H1 (cell line): ENCODE measurements around the gene RAD52. TPM values are rescaled to one million over a fixed set of nuclear protein-coding genes. Genes with fewer than 3 reads are reported as not detected.

Experiments
- BRCA1 ChIP-seq: IDR thresholded peaks from 2 replicates; pipeline ENCODE4 v1.6.1; 2012; ENCODE audit warnings: low read depth, low read length, improper control_type of control experiment
- CTBP2 ChIP-seq: IDR thresholded peaks from 2 replicates; pipeline ENCODE4 v1.7.0; 2011; ENCODE audit warnings: borderline replicate concordance, mild to moderate bottlenecking, moderate library complexity, mixed read lengths, low read length; ENCODE audit not compliant: insufficient read depth, insufficient read length
- GABPA ChIP-seq: IDR thresholded peaks from 2 replicates; pipeline ENCODE4 v1.6.1; 2011; ENCODE audit warnings: mild to moderate bottlenecking, low read length, moderate library complexity, borderline replicate concordance; ENCODE audit not compliant: insufficient read depth
- SAP30 ChIP-seq: fragments of 300-600 bp; sonication (generic); IDR thresholded peaks from 2 replicates; pipeline ENCODE4 v1.7.1; 2012; ENCODE audit warnings: low read length, moderate library complexity, mild to moderate bottlenecking, inconsistent platforms; ENCODE audit not compliant: insufficient read depth, insufficient replicate concordance
- SIN3A ChIP-seq, 2 experiments: IDR thresholded peaks in 1 of 2; conservative IDR thresholded peaks in 1 of 2; 2 replicates each; pipeline ENCODE4 v1.6.1; 2011 to 2012; ENCODE audit warnings: low read length in 2 of 2, improper control_type of control experiment in 1 of 2, low read depth in 1 of 2, mild to moderate bottlenecking in 1 of 2
- ZNF274 ChIP-seq: IDR thresholded peaks from 2 replicates; pipeline ENCODE4 v1.7.0; 2012; ENCODE audit warnings: low read length, borderline replicate concordance; ENCODE audit errors: extremely low read depth
- polyA plus RNA-seq, 7 experiments: library from polyadenylated mRNA; depleted of rRNA in 3 of 7; stranded (reverse) in 5 of 7; unstranded in 2 of 7; fragments of >200 nt in 5 of 7; fragments of 200-250 nt in 2 of 7; gene quantifications; 1 replicate in 5 of 7; 2 replicates in 1 of 7; 4 replicates in 1 of 7; pipeline versions ENCODE4 v1.2.1 to v1.2.3, GENCODE V29; 2011 to 2013; ENCODE audit warnings: missing spikeins in 2 of 7, mixed read lengths in 2 of 7
- total RNA-seq: library from RNA; stranded (reverse); fragmentation: NEBNext Ultra II Directional; extraction: Animal tissue kit (Norgen Biotek cat#: 25700); gene quantifications from 2 replicates; pipeline ENCODE4 v1.2.1, GENCODE V29; 2021
- TF ChIP-seq, protein P1 (sequence below): IDR thresholded peaks from 2 replicates; pipeline ENCODE4 v1.6.1; 2011; ENCODE audit warnings: low read length, improper control_type of control experiment

The RAD52 gene
- total and polyA plus RNA-seq, 2 of the 8 experiments (the other 6 are each of a cell fraction or from before 2014, with no cell fraction given): 12.5 to 14.3 TPM

DNA sequence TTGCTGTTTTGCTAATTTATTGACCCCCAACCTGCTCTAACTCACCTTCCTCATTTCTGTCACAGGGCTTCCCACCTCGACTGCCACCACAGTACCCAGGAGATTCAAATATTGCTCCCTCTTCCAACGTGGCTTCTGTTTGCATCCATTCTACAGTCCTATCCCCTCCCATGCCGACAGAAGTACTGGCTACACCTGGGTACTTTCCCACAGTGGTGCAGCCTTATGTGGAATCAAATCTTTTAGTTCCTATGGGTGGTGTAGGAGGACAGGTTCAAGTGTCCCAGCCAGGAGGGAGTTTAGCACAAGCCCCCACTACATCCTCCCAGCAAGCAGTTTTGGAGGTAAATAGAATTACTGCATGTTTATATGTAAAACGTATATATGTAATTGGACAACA lies 68.8 kb downstream of the RAD52 start (continued):
- TF ChIP-seq, protein P1, sequence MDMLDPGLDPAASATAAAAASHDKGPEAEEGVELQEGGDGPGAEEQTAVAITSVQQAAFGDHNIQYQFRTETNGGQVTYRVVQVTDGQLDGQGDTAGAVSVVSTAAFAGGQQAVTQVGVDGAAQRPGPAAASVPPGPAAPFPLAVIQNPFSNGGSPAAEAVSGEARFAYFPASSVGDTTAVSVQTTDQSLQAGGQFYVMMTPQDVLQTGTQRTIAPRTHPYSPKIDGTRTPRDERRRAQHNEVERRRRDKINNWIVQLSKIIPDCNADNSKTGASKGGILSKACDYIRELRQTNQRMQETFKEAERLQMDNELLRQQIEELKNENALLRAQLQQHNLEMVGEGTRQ: no peak
- TF ChIP-seq SAP30 (no peak), SIN3A (conservative IDR thresholded peaks at IDR 0.05 in 1 of 2, IDR thresholded peaks at IDR 0.05 in 1 of 2; ENCODE audit: low read depth in 1 of 2, low read length in 2 of 2) (no peak), GABPA (no peak), CTBP2 (no peak), BRCA1 (no peak), ZNF274 (no peak)
